ENCODE results near the gene MANEAL. TPM values are rescaled to one million over a fixed set of nuclear protein-coding genes. Genes with fewer than 3 reads are reported as not detected.

The MANEAL gene
- total RNA-seq, 1 donor from 2014 or later: 1.4 TPM

- Mint-ChIP-seq H3K4me3 (ENCODE audit: unreplicated experiment) (peak overlapping the region; percentile 45), H3K36me3 (ENCODE audit: low read depth, unreplicated experiment) (no peaks in the 10 kb centered on the region), H3K9me3 (ENCODE audit: unreplicated experiment) (peaks cover 2% of the 10 kb centered on the region), H3K27ac (ENCODE audit: unreplicated experiment) (no peak overlapping the region), H3K4me1 (ENCODE audit: low read depth, unreplicated experiment) (no peaks in the 10 kb centered on the region), H3K27me3 (ENCODE audit: low read depth, unreplicated experiment) (peaks cover 37% of the 10 kb centered on the region)
- Histone ChIP-seq H3K4me3 (ENCODE audit: insufficient read depth, low read depth, low read length) (no peak overlapping the region), H3K9ac (ENCODE audit: low read length) (no peak overlapping the region), H3K27me3 (ENCODE audit: insufficient read depth, low read length) (peaks cover 38% of the 10 kb centered on the region), H3K4me1 (ENCODE audit: insufficient read depth, low read length) (no peaks in the 10 kb centered on the region), H3K27ac (ENCODE audit: low read depth, low read length) (no peak overlapping the region), H3K4me2 (ENCODE audit: low read length) (no peak overlapping the region), H3K9me3 (ENCODE audit: insufficient read depth, low read depth, low read length) (no peaks in the 10 kb centered on the region), H2AFZ (ENCODE audit: low read depth, low read length) (no peak overlapping the region), H4K20me1 (ENCODE audit: insufficient read depth, low read length) (no peaks in the 10 kb centered on the region), H3K36me3 (ENCODE audit: insufficient read depth, low read length) (no peaks in the 10 kb centered on the region), H3K79me2 (ENCODE audit: insufficient read depth, low read length) (no peaks in the 10 kb centered on the region)
- FAIRE-seq (no peak), DNase-seq (ENCODE audit: low read depth) (no peak)
- TF ChIP-seq EZH2 (IDR thresholded peaks at IDR 0.05; ENCODE audit: insufficient read depth, low read length) (peak; percentile 41), CTCF (IDR thresholded peaks at IDR 0.05; ENCODE audit: insufficient read depth, low read depth, low read length) (no peak)
These were observed 41.4 kb upstream of the MANEAL start for GRCh38 chr1:37752213-37752582.

- Mint-ChIP-seq H3K27ac (ENCODE audit: unreplicated experiment) (no peak overlapping the region), H3K9me3 (ENCODE audit: unreplicated experiment) (peaks cover 2% of the 10 kb centered on the region), H3K27me3 (ENCODE audit: low read depth, unreplicated experiment) (peaks cover 37% of the 10 kb centered on the region), H3K36me3 (ENCODE audit: low read depth, unreplicated experiment) (no peaks in the 10 kb centered on the region), H3K4me3 (ENCODE audit: unreplicated experiment) (no peak overlapping the region), H3K4me1 (ENCODE audit: low read depth, unreplicated experiment) (no peaks in the 10 kb centered on the region)
- Histone ChIP-seq H3K4me3 (ENCODE audit: insufficient read depth, low read depth, low read length) (no peak overlapping the region), H3K36me3 (ENCODE audit: insufficient read depth, low read length) (no peaks in the 10 kb centered on the region), H2AFZ (ENCODE audit: low read depth, low read length) (peak overlapping the region; percentile 26), H3K79me2 (ENCODE audit: insufficient read depth, low read length) (no peaks in the 10 kb centered on the region), H3K27me3 (ENCODE audit: insufficient read depth, low read length) (peaks cover 42% of the 10 kb centered on the region), H3K9ac (ENCODE audit: low read length) (no peak overlapping the region), H4K20me1 (ENCODE audit: insufficient read depth, low read length) (no peaks in the 10 kb centered on the region), H3K4me1 (ENCODE audit: insufficient read depth, low read length) (no peaks in the 10 kb centered on the region), H3K4me2 (ENCODE audit: low read length) (peak overlapping the region; percentile 67), H3K27ac (ENCODE audit: low read depth, low read length) (no peak overlapping the region), H3K9me3 (ENCODE audit: insufficient read depth, low read depth, low read length) (no peaks in the 10 kb centered on the region)
- FAIRE-seq (no peak), DNase-seq (ENCODE audit: low read depth) (no peak)
- TF ChIP-seq CTCF (IDR thresholded peaks at IDR 0.05; ENCODE audit: insufficient read depth, low read depth, low read length): no peak
- peak; percentile 5 for TF ChIP-seq EZH2 (IDR thresholded peaks at IDR 0.05; ENCODE audit: insufficient read depth, low read length)
These were observed 40.8 kb upstream of the MANEAL start for GRCh38 chr1:37752583-37753471.

Measured in astrocyte (in vitro differentiated cells and primary cell).